BJ (cell line): ENCODE measurements around the gene FBXO38. TPM values are rescaled to one million over a fixed set of nuclear protein-coding genes. Genes with fewer than 3 reads are reported as not detected.

ENCODE experiments used
- CTCF ChIA-PET: fragments of 350-600 bp; formaldehyde crosslinking; extraction: SDS; loops from one replicate; lab custom pipeline; 2021; ENCODE audit warnings: antibody characterized with exemption, inconsistent platforms; lab: Yijun Ruan, JAX
- POLR2A ChIA-PET: fragments of 300-600 bp; sonication (Branson Sonifier 250); formaldehyde crosslinking; extraction: SDS; loops from one replicate; lab custom pipeline; 2021; ENCODE audit warnings: antibody characterized with exemption; lab: Charles Lee
- DNase-seq: peaks from one replicate; pipeline ENCODE4 v3.0.0-alpha.2; 2011; ENCODE audit warnings: low read depth
- H3K27me3 ChIP-seq: 2 replicates; pipeline ENCODE4 v1.6.0; 2011; ENCODE audit warnings: low read length; ENCODE audit not compliant: control insufficient read depth, insufficient read depth
- H3K36me3 ChIP-seq: 2 replicates; pipeline ENCODE4 v1.5.1; 2011; ENCODE audit warnings: low read length; ENCODE audit not compliant: control insufficient read depth, insufficient read depth
- H3K4me3 ChIP-seq: 2 replicates; pipeline ENCODE4 v1.5.1; 2011; ENCODE audit warnings: low read depth, mild to moderate bottlenecking, control low read depth, low read length
- polyA plus RNA-seq: library from polyadenylated mRNA; depleted of rRNA; stranded (reverse); fragments of >200 nt; gene quantifications from 2 replicates; pipeline ENCODE4 v1.2.3, GENCODE V29; 2011
- TF ChIP-seq, protein P1 (sequence below): IDR thresholded peaks from 2 replicates; pipeline ENCODE4 v1.5.1; 2011; ENCODE audit warnings: low read depth, mild to moderate bottlenecking, control low read depth, inconsistent platforms, low read length, moderate library complexity; ENCODE audit not compliant: insufficient read depth

The FBXO38 gene
- polyA plus RNA-seq, 1 experiment, result 19.3 TPM

DNA sequence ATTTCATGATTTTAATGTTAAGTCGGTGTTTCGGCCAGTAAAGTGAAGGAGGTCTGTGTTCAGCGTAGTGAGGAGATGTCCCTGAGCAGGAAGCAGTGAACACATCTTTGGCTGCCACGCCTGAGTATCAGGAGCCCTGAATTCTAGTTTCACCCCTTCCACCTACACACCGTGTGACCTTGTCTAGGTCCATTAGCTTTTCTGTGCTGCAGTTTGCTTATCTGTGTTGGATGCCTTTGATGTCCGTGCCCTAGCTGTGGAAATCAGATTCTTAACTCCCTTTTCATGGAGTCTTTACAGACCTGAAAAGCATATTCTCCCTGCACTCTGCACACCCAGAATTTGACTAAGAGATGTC lies 601 bp downstream of the FBXO38 start:
- Histone ChIP-seq H3K36me3 (peaks cover 1% of the 10 kb centered on the region; the same call in 1 of the 2 replicates), H3K4me3 (peak overlapping the region; percentile 71), H3K27me3 (no peaks in the 10 kb centered on the region)
- POLR2A ChIA-PET, result no interaction called here
- no peak for DNase-seq
- CTCF ChIA-PET, result interaction anchor here (1.0 to 1.2 kb wide), 2 partner anchors 9 to 100 kb away, joined by 3 read pairs; no protein-coding TSS in a partner anchor
- TF ChIP-seq, protein P1, sequence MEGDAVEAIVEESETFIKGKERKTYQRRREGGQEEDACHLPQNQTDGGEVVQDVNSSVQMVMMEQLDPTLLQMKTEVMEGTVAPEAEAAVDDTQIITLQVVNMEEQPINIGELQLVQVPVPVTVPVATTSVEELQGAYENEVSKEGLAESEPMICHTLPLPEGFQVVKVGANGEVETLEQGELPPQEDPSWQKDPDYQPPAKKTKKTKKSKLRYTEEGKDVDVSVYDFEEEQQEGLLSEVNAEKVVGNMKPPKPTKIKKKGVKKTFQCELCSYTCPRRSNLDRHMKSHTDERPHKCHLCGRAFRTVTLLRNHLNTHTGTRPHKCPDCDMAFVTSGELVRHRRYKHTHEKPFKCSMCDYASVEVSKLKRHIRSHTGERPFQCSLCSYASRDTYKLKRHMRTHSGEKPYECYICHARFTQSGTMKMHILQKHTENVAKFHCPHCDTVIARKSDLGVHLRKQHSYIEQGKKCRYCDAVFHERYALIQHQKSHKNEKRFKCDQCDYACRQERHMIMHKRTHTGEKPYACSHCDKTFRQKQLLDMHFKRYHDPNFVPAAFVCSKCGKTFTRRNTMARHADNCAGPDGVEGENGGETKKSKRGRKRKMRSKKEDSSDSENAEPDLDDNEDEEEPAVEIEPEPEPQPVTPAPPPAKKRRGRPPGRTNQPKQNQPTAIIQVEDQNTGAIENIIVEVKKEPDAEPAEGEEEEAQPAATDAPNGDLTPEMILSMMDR, result no peak

DNA sequence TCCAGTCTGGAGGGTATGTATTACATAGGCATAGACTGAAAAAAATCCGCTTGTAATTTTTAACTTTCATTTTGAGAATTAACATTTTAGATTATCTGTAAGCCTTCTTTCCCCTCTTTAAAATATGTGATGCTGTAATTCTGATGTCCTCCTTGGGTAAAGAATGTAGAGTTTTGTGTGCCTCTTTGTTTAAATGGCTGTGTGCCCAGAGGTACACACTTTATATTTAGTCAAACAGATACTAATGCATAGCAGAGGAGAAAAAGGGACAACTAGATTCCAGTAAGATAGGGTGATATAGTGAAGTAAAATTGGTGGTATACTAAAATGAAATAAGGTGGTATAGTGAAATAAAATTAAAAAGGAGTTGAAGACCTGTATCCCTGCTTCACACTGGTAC lies 1.3 kb downstream of the FBXO38 start:
- TF ChIP-seq, protein P1, result no peak
- POLR2A ChIA-PET, result no interaction called here
- CTCF ChIA-PET, result interaction anchor here (1.0 to 1.8 kb wide), 2 partner anchors 10 to 99 kb away, joined by 3 to 9 read pairs; no protein-coding TSS in a partner anchor
- no peak for DNase-seq
- H3K4me3 ChIP-seq, result no peak overlapping the region
- H3K27me3 ChIP-seq, result no peaks in the 10 kb centered on the region
- H3K36me3 ChIP-seq, result peaks cover 1% of the 10 kb centered on the region; the same call in 1 of the 2 replicates

DNA sequence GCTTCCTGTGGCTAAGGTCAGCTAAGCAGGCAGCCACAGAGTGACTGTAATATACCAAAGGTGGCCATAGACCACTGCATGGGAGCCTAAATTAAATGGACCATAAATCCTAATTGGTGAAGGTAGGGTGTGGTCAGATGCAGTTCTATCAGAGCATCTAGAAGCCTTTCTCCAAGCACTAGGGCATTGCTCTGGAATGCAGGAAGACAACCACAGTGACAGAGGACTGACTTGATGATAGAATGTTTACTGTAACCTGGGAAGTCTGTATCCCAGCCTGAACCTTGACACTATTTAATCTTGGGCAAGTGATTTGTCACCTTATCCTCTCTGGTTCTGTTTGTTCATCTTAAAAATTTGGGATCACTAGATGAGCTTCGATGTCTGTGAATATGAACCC lies 2.3 kb downstream of the FBXO38 start:
- Histone ChIP-seq H3K27me3 (no peaks in the 10 kb centered on the region), H3K36me3 (peaks cover 1% of the 10 kb centered on the region; the same call in 1 of the 2 replicates), H3K4me3 (no peak overlapping the region)
- CTCF ChIA-PET, result interaction anchor here (1.8 kb wide), 1 partner anchor 11 kb away, joined by 9 read pairs; no protein-coding TSS in a partner anchor
- POLR2A ChIA-PET, result no interaction called here
- TF ChIP-seq, protein P1, result no peak
- no peak for DNase-seq

DNA sequence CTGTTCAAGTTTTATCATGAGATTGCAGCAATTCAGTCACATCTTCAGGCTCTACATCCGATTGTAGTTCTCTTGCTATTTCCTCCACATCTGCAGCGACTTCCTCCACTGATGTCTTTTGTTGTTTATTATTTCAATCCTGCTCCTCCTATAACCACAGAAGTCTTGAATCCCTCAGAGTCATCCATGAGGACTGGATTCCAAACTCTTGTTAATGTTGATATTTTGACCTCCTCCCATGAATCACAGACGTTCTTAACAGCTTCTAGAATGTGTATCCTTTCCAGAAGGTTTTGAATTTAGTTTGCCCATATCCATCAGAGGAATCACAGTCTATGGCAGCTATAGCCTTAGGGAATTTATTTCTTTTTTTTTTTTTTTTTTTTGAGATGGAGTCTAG lies 3.6 kb downstream of the FBXO38 start:
- Histone ChIP-seq H3K36me3 (peaks cover 1% of the 10 kb centered on the region; the same call in 1 of the 2 replicates), H3K27me3 (no peaks in the 10 kb centered on the region), H3K4me3 (no peak overlapping the region)
- ChIA-PET CTCF (no interaction called here), POLR2A (no interaction called here)
- TF ChIP-seq, protein P1, result no peak
- DNase-seq, result peak; percentile 63

DNA sequence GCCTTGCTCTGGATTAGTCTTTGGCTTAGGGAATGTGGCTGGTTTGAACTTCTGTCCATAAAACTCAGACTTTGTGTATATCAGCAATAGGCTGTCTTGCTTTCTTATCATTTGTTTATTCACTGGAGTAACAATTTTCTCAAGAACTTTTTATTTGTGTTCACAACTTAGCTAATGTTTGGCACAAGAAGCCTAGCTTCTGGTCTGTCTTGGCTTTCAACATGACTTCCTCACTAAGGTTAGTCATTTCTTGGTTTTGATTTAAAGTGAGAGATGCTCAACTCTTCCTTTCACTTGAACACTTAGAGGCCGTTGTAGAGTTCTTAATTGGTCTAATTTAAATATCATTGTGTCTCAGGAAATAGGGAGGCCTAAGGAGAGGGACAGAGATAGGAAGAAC lies 4.9 kb downstream of the FBXO38 start:
- POLR2A ChIA-PET, result no interaction called here
- Histone ChIP-seq H3K36me3 (peaks cover 1% of the 10 kb centered on the region; the same call in 1 of the 2 replicates), H3K4me3 (no peak overlapping the region), H3K27me3 (no peaks in the 10 kb centered on the region)
- CTCF ChIA-PET, result no interaction called here
- DNase-seq, result no peak
- TF ChIP-seq, protein P1, result no peak
